ENCODE measurements around the gene HMX1.

The HMX1 gene

DNA sequence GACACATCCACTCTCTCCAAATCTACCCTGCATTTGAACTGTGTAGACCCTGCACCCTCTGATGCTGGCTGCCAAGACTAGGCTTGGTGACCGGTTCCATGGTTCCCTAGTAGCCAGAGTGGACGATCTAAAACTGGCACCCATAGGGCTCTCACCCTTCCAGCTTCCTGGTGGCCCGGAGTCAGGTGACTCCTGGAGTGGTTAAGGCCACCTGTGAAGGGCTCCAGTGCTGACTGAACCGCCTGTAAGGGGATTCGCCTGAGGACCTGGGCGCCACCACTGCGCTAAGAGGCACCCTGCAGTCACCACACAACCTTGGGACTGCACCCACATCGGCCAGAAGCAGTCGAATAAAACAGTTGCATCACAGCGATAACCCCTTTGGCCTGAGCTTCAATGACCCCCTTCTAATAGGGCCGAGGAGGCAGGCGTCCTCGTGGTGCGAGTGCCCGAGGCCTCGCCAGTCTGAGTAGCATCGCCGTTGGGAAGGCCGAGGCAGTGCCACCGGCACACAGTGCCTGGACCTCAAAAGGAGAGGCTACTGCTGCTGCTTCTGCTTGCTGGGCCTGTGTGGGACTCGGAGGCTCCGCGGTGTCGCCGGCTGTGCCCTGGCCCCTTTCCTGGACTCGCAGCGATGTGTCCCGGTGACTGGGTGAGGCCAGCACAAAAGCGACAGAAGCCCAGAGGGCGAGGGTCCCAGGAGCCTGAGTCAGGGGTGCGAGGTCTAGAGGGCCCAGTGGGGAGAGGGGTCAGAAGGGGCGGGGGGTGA, 6.5 kb downstream of the HMX1 start:
- DNase-seq (ENCODE audit: extremely low read depth, low read depth): no peak
- H3K4me3 ChIP-seq (replicated peaks; ENCODE audit: low read depth, low read length): no peak overlapping the region
- TF ChIP-seq, protein P1, sequence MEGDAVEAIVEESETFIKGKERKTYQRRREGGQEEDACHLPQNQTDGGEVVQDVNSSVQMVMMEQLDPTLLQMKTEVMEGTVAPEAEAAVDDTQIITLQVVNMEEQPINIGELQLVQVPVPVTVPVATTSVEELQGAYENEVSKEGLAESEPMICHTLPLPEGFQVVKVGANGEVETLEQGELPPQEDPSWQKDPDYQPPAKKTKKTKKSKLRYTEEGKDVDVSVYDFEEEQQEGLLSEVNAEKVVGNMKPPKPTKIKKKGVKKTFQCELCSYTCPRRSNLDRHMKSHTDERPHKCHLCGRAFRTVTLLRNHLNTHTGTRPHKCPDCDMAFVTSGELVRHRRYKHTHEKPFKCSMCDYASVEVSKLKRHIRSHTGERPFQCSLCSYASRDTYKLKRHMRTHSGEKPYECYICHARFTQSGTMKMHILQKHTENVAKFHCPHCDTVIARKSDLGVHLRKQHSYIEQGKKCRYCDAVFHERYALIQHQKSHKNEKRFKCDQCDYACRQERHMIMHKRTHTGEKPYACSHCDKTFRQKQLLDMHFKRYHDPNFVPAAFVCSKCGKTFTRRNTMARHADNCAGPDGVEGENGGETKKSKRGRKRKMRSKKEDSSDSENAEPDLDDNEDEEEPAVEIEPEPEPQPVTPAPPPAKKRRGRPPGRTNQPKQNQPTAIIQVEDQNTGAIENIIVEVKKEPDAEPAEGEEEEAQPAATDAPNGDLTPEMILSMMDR (IDR thresholded peaks at IDR 0.05; ENCODE audit: low read depth, low read length, missing control alignments): no peak

DNA sequence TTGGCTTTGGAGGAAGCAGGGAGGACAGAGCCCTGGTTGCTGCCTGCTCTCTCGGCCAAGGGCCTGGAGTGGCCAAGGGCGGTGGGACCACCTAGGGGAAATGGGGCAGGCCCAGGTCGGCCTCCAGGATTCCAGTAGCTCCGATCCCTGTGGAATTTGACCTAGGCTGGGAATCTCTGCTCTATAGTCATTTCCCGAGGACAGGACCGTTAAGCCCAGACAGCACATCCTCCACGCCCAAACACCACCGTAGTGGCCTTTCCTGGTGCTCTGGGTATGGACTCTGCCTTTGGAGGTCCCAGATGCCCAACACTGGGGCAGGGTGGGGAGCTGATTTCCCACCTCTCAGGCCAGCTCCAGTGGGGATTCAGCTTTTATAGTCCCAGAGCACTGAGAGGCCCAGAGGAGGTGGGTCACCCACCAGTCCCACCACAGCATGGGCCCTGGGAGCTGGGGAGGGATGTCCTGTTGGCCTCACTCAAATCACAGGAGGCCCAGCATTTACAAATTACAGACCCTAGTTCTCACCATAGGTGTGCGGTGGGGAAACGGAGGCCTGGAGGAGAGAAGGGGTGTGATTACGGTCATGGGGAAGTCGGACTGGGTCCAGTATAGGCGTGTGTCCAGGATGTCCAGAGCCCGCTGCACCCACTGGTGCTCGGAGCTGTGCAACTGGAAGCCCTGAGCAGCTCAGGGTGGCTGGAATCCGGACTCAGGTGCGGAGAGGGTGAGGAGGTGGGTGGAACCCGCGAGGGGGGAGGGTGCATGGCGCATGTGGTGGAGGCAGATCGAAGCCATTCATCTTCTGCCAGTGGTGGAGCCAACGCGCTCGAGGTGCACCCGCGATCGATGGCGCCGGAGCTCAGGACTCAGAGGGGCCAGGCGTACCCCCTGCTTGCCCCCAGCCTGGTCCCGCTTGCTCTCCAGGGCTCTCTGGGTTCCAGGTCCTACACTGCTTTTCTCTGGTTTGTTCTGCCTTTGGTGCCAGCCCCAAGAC, 7.7 kb downstream of the HMX1 start:
- no peak overlapping the region for H3K4me3 ChIP-seq (replicated peaks; ENCODE audit: low read depth, low read length)
- DNase-seq (ENCODE audit: extremely low read depth, low read depth): no peak
- TF ChIP-seq, protein P1 (IDR thresholded peaks at IDR 0.05; ENCODE audit: low read depth, low read length, missing control alignments): no peak

DNA sequence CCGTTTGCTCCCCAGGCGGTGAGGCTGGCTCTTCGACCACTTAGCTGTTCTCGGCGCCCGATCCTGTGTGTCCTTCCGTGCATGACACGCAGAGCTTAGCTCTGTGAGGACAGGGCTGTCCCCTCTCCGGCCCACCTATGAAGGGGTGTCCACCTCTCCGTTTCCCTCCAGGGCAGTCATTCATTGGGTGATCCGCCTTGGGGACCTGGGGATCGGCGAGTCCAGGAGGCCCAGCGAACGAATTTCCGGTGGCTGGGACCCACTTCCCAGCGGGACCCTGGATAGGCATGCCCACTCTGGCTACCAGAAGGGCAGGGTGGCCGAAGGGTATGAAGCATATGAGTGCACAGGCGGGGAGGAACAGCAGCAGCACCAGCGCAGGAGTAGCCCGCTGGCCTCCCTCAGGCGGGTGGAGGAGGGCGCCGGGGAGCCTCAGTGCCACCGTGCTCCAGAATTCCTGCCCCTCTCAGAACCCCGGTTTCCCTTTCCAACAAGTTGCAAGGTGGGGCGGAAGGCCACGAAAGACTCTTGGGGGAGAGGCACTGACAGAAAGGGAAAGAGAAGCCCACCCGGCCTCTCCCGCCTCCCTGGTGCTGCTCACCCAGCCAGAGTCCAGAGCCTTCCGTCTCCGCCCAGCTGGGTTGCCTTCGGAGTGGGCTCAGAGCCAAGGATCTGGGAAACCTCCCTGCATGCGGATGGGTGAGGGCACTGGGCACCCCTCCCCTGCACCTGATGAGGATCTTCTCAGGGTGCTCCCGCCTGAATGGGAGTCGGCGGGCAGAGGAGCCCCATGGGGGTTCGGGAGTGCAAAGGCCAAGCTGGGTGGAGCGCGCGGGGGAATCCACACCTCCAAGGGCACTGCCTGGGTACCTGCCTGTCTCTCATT, 8.6 kb downstream of the HMX1 start:
- TF ChIP-seq, protein P1 (IDR thresholded peaks at IDR 0.05; ENCODE audit: low read depth, low read length, missing control alignments): no peak
- DNase-seq (ENCODE audit: extremely low read depth, low read depth): no peak
- H3K4me3 ChIP-seq (replicated peaks; ENCODE audit: low read depth, low read length): no peak overlapping the region

DNA sequence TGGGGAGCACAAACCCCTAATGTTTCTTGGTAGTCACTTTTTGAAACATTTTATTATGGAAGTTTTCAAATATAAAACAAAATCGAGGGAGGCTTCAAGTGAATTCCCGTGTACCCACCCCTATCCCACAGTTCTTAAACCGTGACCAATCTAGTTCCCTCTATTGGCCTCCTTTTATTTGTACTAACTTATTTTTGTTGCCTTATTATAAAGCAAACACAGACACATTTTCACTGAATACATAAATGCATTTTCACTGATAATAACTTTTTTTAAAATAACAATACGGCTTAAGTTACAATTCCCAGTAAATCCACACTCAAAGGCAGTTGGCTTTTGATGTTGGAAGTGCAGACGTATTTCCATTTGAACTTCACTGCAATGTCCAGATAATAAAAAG, 9.3 kb downstream of the HMX1 start:
- TF ChIP-seq, protein P1 (IDR thresholded peaks at IDR 0.05; ENCODE audit: low read depth, low read length, missing control alignments): no peak
- no peak for DNase-seq (ENCODE audit: extremely low read depth, low read depth)
- no peak overlapping the region for H3K4me3 ChIP-seq (replicated peaks; ENCODE audit: low read depth, low read length)

DNA sequence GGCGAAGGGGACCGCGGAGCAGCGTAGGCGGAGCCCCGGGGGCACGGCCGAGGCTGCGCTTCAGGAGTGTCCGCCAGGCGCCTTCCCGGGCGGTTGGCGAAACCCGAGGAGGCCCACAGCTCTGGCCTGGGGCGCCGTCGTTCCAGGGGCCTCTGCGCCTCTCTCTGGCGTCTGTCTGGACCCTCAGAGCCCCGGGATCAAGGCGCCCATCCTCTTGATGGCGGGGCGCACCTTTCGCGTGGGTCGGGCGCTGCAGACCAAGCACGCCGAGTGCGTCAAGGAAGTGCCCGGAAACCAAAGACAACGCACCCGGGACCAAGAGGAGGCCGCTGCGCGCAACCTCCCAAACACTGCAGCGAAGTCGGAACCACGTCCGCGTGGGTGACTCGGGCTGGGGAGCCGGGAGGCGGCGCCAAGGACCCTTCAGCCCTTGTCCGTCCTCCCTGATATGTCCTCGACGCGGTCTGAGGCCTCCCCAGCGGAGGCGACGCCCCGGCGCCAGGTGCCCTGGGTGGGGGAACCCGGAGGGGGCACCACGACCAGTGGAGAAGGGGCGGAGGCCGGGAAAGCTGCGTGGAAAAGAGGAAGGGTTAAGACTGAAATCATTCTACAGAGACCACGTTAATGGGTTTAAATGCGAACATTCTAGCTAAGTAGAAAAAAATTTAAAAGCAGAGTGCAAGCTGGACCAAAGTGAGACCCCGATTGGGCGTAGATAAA, 9.9 kb downstream of the HMX1 start:
- no peak overlapping the region for H3K4me3 ChIP-seq (replicated peaks; ENCODE audit: low read depth, low read length)
- DNase-seq (ENCODE audit: extremely low read depth, low read depth): no peak
- TF ChIP-seq, protein P1 (IDR thresholded peaks at IDR 0.05; ENCODE audit: low read depth, low read length, missing control alignments): no peak
